ENCODE measurements around the gene MAP2K2.
A peak's percentile ranks its signal among the peaks of the same experiment; 100 is the strongest.

The MAP2K2 gene

DNA sequence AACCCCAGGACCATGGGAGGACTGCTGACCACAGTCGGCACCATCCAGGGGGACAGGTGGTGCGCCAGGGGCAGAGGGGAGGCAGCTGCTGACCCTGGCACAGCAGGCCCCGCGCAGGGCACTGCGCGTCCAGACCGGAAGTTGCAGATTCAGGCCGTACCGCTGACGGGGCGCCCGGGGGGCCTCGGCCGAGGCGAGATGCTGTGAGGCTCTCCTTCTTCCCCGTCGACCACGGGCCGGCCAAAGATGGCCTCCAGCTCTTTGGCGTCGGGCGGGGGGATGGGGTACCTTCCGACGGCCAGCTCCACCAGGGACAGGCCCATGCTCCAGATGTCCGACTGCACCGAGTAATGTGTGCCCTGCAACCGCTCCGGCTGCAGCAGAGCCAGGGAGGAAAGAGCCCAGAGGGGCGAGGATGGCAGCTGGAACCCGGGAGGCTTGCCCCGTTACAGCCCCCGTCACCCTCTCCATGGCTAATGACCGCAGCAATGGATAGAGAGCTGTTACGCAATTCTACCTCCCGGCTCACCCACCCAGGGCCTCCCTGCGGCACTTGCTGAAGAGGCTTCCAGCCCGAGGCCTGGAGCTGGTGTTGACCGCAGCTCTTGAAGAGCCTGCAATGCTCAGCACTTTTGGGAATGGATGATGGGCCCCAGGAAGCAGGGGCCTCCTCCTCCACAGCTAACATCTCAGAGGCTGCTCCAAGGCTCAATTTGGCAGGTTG, 24.7 kb downstream of the MAP2K2 start:
- no peak for DNase-seq

DNA sequence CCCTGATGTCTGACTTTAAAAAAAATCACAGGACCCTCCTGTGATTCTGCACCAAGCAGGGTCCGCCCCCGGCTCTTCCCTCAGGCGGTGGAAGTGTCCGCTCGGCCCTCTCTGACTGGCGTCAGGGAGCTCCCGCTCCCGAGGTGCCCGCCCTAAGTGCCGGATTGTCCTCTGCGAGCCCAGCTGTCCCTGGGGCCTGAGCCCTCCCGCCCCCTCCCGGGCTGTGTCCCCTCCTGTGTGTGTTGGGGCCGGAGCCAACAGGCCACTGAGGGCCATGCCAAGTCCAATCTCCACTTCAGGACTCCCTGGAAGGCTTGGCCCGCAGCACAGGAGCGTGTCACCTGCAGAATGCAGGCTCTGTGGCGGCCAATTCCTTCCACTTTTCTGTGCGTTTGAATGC, 25.4 kb downstream of the MAP2K2 start:
- no peak for DNase-seq

DNA sequence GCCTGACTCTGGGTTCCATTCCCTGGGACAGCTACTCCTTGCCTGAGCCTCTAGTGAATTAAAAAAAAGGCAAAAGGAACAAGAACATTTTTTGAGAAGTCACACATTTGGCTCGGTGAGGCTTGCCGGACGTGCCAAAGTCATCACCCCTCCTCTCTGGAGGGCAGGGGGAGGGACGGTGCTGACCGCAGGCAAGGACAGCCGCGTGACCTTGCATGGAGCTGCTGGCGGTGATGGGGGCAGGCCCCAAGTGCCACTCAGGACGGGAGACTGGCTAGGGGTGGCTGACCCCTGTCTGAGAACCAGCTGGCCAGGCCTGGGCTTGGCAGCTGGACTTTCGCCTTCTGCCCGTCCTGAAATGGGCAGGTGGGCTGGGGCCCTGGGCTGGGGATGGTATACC, 26.4 kb downstream of the MAP2K2 start:
- DNase-seq, result no peak

DNA sequence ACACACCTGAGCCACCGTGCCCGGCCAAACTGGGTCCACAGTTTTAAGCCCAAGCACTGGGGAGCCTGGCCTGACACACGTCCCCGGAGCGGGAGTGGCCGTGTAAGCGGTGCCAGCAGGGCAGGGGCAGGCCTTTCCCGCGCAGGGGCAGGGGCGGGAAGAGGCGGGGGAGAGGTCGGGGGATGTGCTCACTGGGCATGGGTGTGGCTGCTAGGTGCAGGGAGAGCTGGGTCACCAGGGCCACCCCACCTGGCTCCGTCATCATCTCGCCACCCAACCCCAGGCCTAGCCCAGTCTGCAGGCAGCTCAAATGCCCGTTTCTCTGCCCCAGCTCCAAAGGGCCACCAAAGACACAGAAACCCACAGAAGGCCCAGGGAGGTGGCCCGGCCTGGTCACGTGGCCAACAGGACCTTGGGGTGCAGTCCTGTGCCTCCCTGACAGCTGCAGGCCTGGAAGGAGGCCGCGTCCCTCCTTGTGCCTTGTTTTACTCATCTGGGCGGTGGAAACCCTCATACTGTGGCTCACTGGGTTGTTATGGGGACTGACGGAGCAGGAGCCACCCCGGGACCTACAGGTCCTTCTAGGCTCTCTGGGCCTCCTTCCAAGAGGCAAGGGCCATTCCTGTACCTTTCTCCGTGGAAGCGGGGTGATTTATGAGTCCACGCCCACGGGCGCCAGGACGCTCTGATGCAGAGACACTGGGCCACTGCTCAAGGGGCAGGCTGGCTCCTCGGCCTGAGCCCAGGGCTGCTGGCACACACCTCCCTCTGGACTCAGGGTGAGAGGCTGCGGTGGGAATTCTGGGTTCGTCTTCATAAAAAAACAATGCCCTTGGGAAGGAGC, 27.7 kb downstream of the MAP2K2 start:
- DNase-seq, result no peak

DNA sequence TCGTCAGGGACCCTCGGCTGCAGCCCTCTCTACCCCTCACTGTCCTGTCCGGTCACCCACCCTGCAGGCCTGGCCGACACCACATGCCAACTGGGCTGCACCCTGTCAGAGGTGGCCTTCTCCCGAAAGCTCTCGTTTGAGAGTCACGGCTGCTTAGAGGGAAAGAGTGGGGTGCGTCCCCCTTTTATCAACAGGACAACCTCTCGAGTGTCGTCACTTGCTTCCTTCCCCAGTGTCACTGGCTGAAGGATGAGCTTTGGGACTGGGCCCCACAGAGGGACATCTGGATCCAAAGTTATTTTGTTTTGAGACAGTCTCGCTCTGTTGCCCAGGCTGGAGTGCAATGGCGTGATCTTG, 28.5 kb downstream of the MAP2K2 start:
- no peak for DNase-seq

DNA sequence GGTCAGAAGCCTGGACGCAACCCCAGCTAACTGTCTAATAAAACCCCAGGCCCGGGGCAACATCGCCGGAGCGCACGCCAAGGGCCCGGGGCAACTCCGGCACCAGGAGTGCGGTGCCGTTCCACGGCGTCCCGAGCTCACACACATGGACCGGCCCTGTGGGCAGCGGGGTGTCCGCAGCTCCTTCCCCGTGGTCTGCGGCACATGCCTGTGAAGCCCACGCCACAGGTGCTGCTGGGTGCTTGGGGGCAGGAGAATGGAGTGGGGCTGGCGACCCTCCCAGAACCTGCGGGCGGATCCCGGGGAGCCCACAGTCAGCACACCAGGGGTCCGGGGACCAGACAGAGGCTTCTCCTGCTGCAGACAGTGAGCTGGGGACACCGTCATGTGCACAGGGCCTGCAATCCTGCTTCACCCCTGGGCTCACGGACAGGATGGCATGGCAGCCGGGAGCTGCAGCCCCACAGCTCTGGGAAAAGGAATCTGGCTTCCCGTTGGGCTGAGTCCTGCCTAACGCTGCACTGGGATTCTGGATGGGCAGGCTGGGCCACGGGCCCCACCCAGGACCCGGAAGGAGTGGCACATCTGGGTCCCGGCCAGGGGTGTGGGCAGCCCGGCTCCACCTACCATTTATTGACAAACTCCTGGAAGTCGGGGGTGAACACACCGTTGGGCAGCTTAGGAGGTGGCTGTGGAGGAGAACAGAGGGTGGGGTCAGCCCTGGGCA, 29.0 kb downstream of the MAP2K2 start:
- no peak for DNase-seq

DNA sequence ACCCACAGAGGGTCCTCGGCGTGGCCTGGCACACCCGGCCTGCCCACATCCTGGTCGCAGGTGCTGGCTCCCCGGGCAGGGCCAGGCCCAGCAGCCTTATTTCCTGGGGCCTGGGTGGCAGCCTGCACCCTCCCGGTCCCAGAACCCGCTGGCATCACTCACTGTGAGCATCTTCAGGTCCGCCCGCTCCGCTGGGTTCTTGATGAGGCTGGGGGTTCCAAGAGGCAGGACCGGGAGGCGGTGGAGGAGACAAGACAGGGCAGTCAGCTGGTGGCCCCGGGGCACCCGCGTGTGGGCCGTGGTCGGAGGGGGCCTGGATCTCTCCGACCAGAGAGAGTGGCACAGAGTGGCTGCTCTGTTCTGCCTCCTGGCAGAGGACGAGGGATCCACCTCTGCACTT, 29.6 kb downstream of the MAP2K2 start:
- DNase-seq, result no peak

DNA sequence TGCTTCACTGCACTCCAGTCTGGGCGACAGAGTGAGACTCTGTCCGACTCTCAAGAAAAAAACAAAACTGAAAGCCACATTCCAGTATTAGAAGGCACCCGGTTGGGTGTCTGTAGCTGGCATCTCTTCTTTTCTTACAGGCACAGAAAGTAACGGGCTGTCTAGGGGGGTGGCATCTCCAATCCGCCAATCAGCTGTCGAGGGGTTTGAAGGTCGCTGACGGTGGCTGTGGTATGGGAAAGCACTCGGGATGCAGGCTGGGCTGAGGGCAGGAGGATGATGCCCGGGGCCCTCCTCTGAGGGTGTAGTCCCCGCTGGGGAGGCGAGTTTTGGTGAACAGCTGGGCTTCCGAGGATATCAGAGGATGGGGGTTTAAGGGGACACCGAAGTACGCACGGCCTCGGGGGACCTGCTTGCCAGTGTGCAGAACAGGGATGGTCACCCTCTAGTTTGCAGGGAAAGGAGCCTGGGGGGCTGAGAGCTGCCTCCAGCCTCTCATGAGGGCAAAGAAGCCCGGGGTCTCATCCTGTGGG, 30.2 kb downstream of the MAP2K2 start:
- no peak for DNase-seq

DNA sequence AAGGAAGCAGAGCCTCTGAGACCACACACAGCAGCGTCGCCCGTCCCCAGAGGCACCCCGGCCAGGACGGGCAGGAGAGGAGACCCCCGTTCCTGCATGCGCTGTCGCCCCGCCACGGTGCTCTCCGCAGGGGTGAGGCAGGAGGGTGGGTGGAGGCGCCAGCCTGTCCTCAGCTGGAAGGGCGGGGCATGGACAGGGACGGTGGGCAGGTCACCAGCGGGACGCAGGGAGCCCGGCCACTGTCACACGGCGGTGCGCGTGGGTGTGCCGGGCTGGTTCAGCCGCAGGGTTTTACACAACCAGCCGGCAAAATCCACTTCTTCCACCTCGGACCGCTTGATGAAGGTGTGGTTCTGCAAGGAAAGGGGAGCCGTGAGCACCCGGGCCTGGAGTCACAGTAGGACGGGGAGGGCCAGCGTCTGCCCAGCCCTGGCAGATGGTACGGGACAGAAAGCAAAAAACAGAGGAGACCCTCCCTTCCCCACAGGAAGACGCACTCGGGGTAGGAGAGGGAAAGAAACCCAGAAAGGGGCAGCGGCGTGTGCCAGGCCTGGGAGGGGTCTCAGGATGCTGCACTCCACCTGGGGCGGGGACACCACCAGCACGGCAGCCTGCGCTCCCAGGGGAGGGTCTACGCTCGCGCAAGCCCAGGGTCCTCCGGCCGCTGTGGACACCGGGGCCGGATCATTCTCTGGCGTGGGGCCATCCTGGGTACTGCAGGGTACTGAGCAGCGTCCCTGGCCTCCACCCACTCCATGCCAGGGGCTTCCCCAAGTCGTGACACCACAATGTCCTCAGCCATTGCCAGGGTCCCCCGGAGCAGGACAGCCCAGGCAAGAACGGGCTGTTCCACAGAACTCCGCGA, 33.3 kb downstream of the MAP2K2 start:
- DNase-seq, result no peak

DNA sequence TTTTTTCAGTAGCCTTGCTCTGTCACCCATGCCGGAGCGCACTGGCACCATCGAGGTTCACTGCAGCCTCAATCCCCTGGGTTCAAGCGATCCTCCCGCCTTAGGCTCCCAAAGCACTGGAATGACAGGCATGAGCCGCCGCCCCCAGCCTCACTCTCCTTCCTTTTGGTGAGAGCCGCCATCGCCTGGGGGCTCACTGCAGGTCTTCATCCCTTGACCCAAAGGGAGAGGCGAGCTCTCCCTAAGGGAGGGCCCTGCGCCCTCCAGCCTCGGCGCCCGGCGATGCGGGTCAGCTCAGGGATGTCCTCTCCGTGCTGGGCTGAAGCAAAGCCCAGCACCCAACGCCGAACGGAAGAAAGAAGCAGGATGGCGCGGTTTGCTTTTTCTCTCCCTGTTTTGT, 34.0 kb downstream of the MAP2K2 start:
- no peak for DNase-seq

DNA sequence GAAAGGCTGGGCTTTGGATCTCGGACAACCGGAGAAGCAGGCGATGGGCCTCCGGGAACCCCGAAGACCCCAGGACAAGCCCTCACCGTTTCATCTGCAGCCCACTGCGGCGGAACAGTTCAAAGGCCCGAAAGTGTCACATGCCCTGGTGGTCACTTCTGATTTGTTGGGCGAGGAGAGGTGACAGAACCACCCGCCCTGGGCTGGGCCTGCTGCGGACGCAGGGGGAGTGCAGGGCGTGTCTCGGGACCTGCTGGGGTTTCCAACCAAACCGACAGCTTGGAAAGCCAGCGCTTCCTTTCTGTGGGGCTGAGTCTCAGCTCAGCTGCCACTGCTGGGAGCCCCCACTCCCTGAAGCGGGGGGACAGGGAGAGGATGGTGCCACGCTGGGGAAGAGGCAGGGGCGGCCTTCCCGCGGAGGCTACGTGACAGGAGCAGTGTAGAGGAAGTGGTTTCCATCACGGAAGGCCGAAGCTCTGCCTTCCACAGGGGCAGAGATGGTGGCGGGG, 34.5 kb downstream of the MAP2K2 start:
- peak; percentile 85 for DNase-seq

DNA sequence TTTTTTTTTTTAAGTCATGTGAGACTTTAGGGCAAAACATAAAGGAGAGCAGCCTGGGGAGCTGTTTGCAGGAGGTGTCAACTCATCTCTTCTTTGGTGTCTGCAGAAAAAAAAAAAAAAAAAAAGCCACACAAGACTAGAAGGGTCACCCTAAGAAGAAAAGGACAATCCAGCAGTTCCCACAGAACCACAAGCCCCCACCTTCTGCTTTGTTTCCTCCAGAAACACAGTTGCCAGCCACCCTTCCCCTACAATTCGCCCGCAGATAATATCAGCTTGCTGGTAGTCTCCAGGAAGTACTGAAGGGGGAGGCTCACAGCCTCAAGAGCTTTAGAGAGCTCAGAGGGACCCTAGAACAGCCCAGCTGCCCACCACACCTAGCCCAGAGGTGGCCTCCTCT, 34.9 kb downstream of the MAP2K2 start:
- DNase-seq, result no peak

DNA sequence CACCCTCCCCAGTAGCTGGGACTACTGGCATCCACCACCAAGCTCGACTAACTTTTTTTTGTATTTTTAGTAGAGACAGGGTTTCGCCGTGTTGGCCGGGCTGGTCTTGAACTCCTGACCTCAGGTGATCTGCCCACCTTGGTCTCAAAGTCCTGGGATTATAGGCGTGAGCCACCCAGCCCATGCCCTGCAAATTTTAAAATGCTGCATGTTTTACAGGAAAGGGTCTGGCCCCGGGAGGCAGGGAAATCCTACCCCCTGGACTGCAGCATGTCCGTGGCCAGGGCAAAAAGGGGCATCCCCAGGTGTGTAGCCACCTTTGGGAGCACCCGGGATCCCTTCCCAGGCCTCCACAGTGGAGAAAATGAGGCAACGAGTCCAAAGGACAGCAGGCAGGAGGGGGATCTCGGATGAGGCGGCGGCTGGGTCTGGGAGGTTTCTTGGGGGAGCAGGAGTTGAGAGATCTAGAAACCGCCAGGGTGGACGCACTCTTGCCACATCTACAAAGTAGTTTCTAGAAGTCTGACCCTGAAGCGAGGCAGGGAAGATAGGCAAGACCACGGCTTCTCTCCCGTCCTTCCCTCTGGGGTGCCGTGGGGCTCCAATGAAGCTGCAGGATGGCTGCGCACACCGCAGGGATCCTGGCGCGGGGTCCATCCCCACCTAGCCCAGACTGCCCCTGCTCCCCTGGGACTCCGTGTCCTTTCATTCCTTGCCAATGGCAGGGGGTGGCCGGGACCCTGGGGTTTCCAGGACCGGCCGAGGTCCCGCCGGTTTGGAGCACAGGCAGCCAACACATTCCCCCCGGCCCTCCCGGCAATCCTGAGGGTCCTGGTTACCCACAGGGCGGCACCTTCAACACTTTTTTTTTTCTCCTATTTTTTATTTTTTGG, 35.9 kb downstream of the MAP2K2 start:
- no peak for DNase-seq

DNA sequence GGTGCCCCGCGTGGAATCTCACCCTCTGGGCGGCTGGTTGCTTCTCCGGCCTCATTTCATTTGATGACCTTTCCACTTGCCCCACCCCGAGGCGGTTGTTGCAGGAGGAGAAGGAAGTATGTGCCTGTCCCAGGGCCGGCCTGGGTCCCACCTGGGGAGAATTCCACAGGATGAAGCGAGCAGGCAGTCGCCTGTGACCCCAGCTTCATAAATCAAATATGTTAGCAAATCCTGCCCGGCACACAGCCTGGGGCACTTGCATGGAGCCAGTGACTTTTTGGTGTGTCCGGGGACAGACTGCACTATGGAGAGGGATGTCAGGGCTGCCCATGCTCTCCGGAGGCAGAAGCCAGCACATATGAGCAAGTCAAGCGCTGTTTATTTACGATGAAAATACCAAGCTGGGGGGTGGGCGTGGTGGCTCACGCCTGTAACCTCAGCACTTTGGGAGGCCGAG, 37.5 kb downstream of the MAP2K2 start:
- no peak for DNase-seq

DNA sequence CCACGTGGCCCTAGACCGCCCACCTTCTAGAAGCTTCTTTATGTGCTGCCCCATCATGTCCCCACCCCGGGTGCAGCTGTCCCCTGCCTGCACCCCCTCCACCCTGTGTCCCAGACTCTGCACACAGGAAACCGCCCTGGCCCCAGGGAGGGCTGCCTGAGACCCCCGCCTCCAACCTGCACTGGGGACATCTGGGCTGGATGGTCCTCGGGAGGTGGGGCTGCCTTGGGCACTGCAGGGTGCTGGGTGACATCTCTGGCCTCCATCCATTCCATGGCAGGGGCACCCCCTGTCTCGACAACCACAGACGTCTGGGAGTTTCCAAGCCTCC, 39.4 kb downstream of the MAP2K2 start:
- DNase-seq, result no peak

DNA sequence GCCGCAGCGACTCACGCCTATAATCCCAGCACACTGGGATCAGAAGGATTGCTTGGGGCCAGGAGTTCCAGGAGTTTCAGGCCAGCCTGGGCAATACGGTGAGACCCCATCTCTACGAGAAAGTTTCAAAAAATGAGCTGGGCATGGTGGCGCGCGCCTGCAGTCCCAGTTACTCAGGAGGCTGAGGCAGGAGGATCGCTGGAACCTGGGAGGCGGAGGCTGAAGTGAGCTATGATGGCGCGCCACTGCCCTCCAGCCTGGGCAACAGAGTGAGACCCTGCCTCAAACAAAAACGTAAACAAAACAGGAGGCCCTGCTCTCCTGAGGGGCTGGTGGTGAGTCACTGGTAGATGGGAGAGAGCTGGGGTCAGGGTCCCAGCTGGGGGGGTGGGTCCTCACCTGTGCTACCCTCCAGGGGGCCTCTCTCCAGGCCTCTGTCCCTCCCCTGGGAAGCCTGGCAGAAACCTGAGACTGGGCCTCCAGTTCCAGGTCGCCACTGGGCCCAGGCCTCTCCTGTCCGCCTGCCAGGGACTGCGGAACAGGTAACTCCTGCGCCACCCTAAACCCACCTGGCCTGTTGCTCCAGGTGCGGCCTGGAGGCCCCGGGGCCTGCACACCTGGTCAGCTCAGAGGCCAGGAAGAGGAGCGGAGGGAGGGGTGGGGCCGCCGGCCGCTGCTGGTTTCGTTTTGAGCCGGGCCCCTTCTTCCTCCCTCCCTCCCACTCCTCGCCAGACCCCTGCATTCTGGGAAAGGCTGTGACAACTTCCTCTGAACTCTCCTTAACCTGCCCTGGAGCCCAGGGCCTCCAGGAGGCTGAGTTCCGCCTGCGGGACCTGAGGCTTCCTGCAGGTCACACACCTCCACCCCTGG, 40.0 kb downstream of the MAP2K2 start:
- no peak for DNase-seq

DNA sequence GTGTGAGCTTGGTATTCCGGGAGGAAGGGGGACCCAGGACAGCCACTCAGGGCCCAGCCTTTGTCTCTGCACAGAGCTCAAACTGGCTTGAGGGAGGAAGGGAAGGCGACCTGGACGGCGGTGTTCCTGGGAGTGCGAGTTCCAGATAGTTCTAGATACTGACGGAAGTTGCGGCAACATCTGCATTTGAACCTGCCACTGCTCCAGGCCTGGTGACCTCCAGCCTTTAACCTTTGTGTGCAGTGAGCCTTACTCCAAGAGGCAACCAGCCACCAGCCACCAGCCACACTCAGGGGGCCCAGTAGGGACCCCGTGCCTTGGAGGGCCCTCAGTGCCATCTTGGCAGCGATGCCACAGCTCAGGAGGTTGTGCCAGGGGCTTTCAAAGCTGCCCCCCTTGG, 41.8 kb downstream of the MAP2K2 start:
- no peak for DNase-seq

DNA sequence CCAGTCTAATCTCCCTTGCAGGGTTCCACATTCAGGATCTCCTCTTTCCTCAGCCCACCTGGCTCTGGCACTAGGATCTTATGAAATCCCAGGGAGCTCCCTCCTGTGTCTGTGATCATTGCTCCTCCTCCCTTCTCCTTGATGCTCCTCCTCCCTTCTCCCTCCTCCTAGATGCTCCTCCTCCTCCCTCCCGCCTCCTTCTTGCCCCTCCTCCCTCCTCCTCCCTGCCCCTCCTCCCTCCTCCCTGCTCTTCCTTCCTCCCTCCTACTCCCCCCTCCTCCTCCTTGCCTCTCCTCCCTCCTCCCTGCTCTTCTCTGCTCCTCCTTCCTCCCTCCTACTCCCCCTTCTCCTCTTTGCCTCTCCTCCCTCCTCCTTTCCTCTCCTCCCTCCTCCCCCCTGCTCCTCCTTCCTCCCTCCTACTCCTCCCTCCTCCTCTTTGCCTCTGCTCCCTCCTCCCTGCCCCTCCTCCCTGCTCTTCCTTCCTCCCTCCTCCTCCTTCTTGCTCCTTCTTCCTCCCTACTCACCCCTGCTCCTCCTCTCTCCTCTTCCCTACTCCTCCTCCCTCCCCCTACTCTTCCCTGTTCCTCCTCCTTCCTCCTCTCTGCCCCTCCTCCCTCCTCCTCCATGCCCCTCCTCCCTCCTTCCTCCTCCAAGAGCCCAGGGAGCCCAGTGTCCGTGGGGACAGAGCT, 42.3 kb downstream of the MAP2K2 start:
- DNase-seq, result no peak

DNA sequence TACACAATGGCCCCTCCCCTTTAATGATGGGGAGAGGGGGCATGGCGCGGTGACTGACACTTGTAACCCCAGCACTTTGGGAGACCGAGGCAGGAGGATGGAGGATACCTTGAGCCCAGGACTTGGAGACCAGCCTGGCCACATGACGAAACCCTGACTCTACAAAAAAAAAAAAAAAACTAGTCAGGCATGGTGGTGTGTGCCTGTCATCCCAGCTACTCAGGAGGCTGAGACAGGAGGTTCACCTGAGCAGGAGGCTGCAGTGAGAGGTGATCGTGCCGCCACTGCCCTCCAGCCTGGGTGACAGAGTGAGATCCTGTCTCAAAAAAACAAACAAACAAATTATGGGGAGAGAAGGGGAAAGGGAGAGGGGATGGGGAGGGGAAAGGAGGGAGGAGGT, 43.4 kb downstream of the MAP2K2 start:
- DNase-seq, result no peak

Measured in activated CD8-positive, alpha-beta memory T cell treated with anti-CD3 and anti-CD28 coated beads, Interleukin-2, amount 50 U/mL, for 48 hours (primary cell).